HG03565 (cell line): ENCODE data around the gene WDR91.

Experiments used
- ATAC-seq: cut with Tn5 transposase; IDR thresholded peaks from one replicate; pipeline ENCODE4 v1.9.1; 2021; ENCODE audit warnings: mild to moderate bottlenecking, moderate library complexity; ENCODE audit not compliant: unreplicated experiment

Gene WDR91

GRCh38 chr7:135199439-135199838 lies 11.9 kb downstream of the WDR91 start:
- ATAC-seq, result no peak

GRCh38 chr7:135197906-135198655 lies 13.2 kb downstream of the WDR91 start:
- ATAC-seq, result no peak

- ATAC-seq, result no peak
Measured at GRCh38 chr7:135197343-135197742, 14.0 kb downstream of the WDR91 start.

- ATAC-seq, result no peak
Measured at GRCh38 chr7:135195968-135196629, 15.2 kb downstream of the WDR91 start.

- ATAC-seq, result no peak
Measured at GRCh38 chr7:135195156-135195555, 16.2 kb downstream of the WDR91 start.

GRCh38 chr7:135194494-135195095 lies 16.7 kb downstream of the WDR91 start:
- no peak for ATAC-seq

GRCh38 chr7:135193615-135194081 lies 17.7 kb downstream of the WDR91 start:
- no peak for ATAC-seq

- ATAC-seq, result no peak
Measured at GRCh38 chr7:135192914-135193536, 18.3 kb downstream of the WDR91 start.

- ATAC-seq, result no peak
Measured at GRCh38 chr7:135190703-135191102, 20.6 kb downstream of the WDR91 start.

GRCh38 chr7:135189961-135190360 lies 21.4 kb downstream of the WDR91 start:
- ATAC-seq, result no peak

GRCh38 chr7:135189221-135189662 lies 22.1 kb downstream of the WDR91 start:
- ATAC-seq, result no peak

- no peak for ATAC-seq
Measured at GRCh38 chr7:135188298-135188984, 22.9 kb downstream of the WDR91 start.

- peak; percentile 62 for ATAC-seq
Measured at GRCh38 chr7:135186841-135187253, 24.5 kb downstream of the WDR91 start.

GRCh38 chr7:135186261-135186540 lies 25.1 kb downstream of the WDR91 start:
- ATAC-seq, result no peak

- no peak for ATAC-seq
Measured at GRCh38 chr7:135185471-135186260, 25.7 kb downstream of the WDR91 start.

- ATAC-seq, result no peak
Measured at GRCh38 chr7:135184254-135184841, 27.0 kb downstream of the WDR91 start.

- ATAC-seq, result no peak
Measured at GRCh38 chr7:135183478-135183877, 27.8 kb downstream of the WDR91 start.

- ATAC-seq, result no peak
Measured at GRCh38 chr7:135181929-135182678, 29.2 kb downstream of the WDR91 start.

- no peak for ATAC-seq
Measured at GRCh38 chr7:135181261-135181928, 29.9 kb downstream of the WDR91 start.
